Measurements from ENCODE around the gene CLBA1.

DNA sequence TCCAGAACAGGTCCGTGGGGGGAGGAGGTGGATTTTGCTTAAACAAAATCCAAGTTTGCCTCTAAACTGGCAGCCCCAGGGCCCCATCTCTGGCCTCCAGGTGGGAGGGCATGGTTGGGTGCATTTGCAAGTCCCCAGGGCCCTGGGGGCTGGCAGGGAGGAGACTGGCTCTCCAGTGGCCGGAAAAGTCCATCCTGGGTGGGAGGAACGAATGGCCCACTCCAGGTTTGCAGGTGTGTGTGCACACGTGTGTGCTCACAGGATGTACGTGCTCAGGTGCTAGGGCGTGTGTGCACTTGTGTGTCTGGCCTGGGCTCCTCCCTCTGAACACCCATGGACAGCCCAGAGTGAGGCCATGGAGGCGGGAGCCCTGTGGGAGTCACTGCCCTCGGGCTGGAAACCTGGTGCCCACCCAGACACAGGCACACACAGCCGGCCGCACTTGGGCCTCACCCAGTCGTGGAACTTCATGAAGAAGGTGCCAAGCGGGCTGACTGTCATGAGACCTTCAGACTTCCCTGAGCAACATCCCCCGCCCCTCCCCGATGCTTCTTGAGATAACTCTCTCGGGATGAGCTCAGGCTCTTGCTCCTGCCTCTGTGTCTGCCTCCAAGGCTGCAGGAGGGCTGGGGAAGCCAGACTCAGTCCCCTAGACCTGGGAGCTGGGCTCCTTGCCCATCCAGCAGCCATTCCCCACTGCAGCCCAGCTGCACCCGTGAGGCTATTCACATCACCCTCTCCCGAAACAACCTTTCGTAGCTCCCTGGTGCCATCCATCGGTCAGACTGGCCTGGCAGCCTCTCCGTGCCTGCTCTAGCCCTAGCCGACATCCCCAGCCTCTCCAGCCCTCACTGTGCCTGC lies 16.8 kb upstream of the CLBA1 start:
- TF ChIP-seq, protein P1, sequence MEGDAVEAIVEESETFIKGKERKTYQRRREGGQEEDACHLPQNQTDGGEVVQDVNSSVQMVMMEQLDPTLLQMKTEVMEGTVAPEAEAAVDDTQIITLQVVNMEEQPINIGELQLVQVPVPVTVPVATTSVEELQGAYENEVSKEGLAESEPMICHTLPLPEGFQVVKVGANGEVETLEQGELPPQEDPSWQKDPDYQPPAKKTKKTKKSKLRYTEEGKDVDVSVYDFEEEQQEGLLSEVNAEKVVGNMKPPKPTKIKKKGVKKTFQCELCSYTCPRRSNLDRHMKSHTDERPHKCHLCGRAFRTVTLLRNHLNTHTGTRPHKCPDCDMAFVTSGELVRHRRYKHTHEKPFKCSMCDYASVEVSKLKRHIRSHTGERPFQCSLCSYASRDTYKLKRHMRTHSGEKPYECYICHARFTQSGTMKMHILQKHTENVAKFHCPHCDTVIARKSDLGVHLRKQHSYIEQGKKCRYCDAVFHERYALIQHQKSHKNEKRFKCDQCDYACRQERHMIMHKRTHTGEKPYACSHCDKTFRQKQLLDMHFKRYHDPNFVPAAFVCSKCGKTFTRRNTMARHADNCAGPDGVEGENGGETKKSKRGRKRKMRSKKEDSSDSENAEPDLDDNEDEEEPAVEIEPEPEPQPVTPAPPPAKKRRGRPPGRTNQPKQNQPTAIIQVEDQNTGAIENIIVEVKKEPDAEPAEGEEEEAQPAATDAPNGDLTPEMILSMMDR (conservative IDR thresholded peaks at IDR 0.05; ENCODE audit: low read depth, low read length) = no peak
- TF ChIP-seq EZH2 (IDR thresholded peaks at IDR 0.05; ENCODE audit: low read length, unreplicated experiment) (no peak), EZH2phosphoT487 (IDR thresholded peaks at IDR 0.05; ENCODE audit: borderline replicate concordance, low read length) (0 out of 2 replicates have a peak, but pooled peaks have one; percentile 58)

Data from PC-3 (cell line).